ELR (cell line): Measurements from ENCODE around the gene SNX3.

Source experiments
- DNase-seq: peaks from one replicate; pipeline ENCODE4 v3.0.0-alpha.2; 2015; ENCODE audit warnings: low read depth

The SNX3 gene

GRCh38 chr6:108203189-108204112 lies 57.4 kb downstream of the SNX3 start:
- DNase-seq, result no peak

- DNase-seq, result peak; percentile 83
Measured at GRCh38 chr6:108200631-108201030, 60.2 kb downstream of the SNX3 start.

GRCh38 chr6:108200186-108200585 lies 60.7 kb downstream of the SNX3 start:
- DNase-seq, result no peak

DNA sequence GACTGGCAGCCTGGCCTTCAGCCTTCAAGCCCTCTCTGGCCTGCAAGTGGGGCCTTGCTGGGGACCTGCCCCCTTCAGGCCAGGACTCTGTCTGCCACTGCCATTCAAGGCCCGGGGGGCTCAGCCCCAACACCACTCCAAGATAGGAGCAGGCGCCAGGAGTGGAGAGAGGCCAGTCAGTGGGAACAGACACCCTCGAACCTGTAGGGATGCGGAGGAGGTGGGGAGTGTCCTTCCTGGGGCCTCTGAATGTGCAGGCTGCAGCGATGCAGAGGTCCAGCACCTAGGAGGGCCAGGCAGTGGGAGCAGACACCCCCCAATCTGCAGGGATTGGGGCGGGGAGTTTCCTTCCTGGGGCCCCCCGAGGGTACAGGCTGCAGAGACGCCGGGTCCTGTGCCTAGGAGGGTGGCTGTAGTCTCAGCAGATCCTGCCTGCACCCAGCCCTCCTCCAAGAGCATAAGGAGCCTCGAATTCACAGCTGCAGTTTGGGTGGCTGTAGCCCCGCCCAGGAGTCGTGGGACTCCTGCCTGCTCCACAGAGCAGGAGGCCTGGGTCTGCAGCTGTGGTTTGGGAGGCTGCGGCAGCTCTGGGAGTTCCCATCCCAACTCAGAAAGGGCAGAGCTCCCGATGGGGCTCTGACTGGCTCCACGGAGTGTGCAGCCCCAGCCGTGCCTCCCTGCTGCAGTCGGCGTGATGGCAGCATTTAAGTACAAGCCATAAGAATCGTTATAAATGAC lies 61.9 kb downstream of the SNX3 start:
- no peak for DNase-seq

- DNase-seq, result no peak
Measured at GRCh38 chr6:108195209-108195608, 65.6 kb downstream of the SNX3 start.

- no peak for DNase-seq
Measured at GRCh38 chr6:108194503-108194902, 66.3 kb downstream of the SNX3 start.

DNA sequence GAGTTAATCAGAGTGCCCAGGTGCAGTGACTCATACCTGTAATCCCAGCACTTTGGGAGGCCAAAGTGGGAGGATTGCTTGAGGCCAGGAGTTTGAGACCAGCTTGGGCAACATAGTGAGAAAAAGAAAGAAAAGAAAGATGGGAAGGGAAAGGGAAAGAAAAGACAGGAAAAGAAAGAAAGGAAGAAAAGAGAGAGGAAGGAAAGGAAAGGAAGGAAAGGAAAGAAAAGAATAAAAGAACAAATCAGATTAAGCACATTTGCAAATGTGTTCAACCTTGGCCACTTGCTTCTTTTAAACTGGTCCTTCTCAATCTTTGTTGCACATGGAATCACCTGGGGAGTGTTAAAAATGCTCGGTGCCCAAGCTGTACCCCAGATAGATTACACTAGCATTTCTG lies 67.0 kb downstream of the SNX3 start:
- DNase-seq, result no peak

DNA sequence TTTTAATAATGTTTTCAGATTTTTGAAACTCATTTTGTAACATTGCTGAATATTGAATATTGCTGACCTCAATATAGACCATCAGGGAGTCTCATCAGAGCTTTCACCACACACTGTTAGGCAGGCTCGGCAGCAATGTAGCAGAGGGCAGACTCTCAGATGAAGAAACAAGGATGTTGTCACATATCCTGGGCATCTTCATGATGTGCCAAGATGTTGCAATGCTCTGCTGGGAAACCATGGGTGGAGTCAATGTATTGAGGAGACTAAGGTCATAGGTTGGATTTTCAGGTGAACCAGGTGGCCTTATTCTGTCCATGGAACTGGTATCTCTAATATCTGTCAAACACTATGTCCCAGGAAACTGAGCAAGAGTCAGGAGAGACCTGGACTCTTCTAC lies 67.7 kb downstream of the SNX3 start:
- no peak for DNase-seq

- DNase-seq, result no peak
Measured at GRCh38 chr6:108187519-108187918, 73.3 kb downstream of the SNX3 start.

- DNase-seq, result no peak
Measured at GRCh38 chr6:108186226-108186625, 74.6 kb downstream of the SNX3 start.

- no peak for DNase-seq
Measured at GRCh38 chr6:108180776-108181175, 80.1 kb downstream of the SNX3 start.

- DNase-seq, result no peak
Measured at GRCh38 chr6:108180266-108180665, 80.6 kb downstream of the SNX3 start.

GRCh38 chr6:108179741-108180140 lies 81.1 kb downstream of the SNX3 start:
- no peak for DNase-seq

DNA sequence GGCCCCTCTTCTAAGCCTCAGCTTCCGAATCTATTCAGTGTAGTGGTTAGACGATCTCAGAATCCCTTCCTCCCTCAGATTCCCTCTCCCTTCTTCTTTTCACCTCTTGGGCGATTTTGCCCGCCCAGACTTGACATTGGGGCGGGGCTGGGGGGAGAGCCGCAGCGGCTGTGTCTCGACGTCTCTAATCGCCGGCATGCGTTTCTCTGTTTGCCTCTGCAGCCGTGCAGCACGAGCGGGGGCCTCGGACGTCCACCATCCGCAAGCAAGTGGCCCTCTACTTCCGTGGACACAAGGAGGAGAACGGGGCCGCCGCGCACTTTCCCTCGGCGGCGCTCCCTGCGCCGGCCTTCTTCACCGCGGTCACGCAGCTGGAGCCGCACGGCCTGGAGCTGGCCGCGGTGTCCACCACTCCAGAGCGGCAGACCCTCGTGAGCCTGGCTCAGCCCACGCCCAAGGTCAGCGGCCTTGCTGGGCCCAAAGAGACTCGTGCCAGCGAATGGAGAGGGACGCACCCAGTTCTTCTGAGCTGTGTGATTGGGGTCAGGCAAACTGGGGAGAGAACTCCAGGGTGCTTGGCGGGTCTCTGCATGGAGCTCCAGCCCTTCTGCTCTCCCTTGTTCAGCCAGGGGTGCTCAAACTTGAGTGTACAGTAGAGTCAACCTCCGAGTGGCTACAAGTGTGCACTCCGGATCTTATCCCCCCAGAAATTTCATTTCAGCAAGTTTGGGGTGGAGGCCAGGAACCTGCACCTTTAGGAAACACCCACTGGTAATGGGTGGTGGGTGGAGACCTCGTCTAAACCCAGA lies 84.4 kb downstream of the SNX3 start:
- DNase-seq, result no peak

- DNase-seq, result no peak
Measured at GRCh38 chr6:108175592-108176279, 85.1 kb downstream of the SNX3 start.

- DNase-seq, result no peak
Measured at GRCh38 chr6:108175176-108175591, 85.7 kb downstream of the SNX3 start.

DNA sequence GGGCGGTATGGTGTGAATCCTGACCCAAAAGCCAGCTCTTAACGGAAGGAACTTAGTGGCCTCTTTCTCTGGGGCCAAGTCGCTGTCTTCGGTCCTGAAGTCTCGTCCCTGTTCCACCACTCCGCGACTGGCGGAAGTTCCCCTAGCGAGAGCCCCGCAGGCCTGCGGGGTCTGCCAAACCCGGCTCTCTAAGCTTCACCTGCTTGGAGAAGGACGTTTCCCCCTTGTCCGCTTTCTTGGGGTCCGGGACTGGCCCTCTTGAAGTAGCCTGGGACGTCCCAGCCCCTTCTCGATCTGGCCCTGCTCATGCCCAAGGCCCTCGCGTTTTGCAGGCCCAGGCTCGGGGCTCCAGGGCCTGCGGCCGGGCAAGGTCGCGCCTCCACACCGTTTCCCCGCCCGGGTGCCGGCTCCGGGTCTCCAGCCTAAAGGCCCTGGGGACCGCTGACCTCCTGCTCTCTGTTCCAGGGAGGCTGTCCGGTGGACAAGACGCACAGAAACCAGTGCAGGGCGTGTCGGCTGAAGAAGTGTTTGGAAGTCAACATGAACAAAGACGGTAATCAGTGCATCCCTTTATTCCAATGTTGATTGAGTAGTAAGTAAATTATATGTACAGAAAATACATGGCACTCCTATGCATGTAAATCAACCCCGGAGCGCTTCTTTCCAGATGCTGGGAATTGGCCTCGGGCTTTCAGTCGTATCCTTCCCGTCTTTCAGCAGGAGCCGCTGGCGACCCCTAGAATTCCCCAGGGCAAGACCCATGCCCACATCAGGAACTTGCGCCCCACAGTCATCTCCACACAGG lies 86.3 kb downstream of the SNX3 start:
- no peak for DNase-seq

GRCh38 chr6:108171918-108172516 lies 88.8 kb downstream of the SNX3 start:
- DNase-seq, result no peak

DNA sequence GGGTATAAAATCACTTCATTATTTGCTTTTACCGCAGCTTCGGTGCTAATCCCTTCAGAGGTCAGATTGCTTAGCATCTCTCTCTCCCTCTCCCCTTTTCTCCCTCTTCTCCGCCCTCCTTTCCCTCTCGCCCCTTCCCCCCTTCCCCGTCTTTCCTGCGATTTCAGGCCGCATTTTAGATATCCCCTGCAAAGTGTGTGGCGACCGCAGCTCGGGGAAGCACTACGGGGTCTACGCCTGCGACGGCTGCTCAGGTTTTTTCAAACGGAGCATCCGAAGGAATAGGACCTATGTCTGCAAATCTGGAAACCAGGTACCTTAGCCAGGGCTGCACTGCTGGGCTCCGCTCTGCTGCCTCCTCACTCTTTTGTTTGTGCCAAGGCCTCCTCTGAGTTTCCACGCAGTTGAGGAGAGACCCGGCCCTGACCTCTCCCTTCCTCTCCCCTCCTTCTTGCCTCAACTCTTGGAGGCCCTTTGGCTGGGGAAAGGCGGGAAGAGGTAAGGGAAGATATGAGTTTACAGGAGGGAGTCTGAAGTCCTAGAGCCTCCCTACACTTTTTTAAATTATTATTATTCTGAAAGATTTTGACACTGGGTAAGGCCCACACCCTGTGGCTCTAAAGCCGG lies 89.4 kb downstream of the SNX3 start:
- DNase-seq, result no peak
